CD4-positive, alpha-beta memory T cell (primary cell): Measurements from ENCODE around the gene KIF26A. TPM values are rescaled to one million over a fixed set of nuclear protein-coding genes. Genes with fewer than 3 reads are reported as not detected.
A peak's percentile ranks its signal among the peaks of the same experiment; 100 is the strongest.

Experiments used
- CTCF ChIA-PET: fragments of 350-600 bp; sonication (Branson Sonifier 250); formaldehyde crosslinking; loops from one replicate; lab custom pipeline; 2021; ENCODE audit warnings: inconsistent platforms; ENCODE audit not compliant: partially characterized antibody; lab: Charles Lee
- POLR2A ChIA-PET: fragments of 350-600 bp; sonication (Branson Sonifier 250); formaldehyde crosslinking; loops from one replicate; lab custom pipeline; 2021; ENCODE audit not compliant: partially characterized antibody; lab: Charles Lee
- DNase-seq, 5 donors: peaks; one replicate each; pipeline versions ENCODE4 v3.0.0 to v3.0.0-alpha.2; 2020 to 2022; ENCODE audit warnings: mixed read lengths in 1 of 5
- H3K27ac ChIP-seq: one replicate; pipeline ENCODE4 v1.7.0; 2013; ENCODE audit warnings: low read depth, low read length
- H3K27me3 ChIP-seq: 2 replicates; pipeline ENCODE4 v1.7.0; 2013; ENCODE audit warnings: mild to moderate bottlenecking, low read length, moderate library complexity; ENCODE audit not compliant: insufficient read depth
- H3K36me3 ChIP-seq: 2 replicates; pipeline ENCODE4 v1.7.0; 2013; ENCODE audit warnings: mild to moderate bottlenecking, low read length, moderate library complexity; ENCODE audit not compliant: insufficient read depth
- H3K4me1 ChIP-seq: 2 replicates; pipeline ENCODE4 v1.7.0; 2013; ENCODE audit warnings: mild to moderate bottlenecking, low read length, moderate library complexity; ENCODE audit not compliant: insufficient read depth
- H3K4me3 ChIP-seq, 2 donors: one replicate each; pipeline ENCODE4 v1.7.0; 2013; ENCODE audit warnings: low read length in 2 of 2, mild to moderate bottlenecking in 1 of 2
- H3K9me3 ChIP-seq, 2 donors: one replicate each; pipeline ENCODE4 v1.7.0; 2013; ENCODE audit warnings: low read length in 2 of 2, control low read depth in 1 of 2; ENCODE audit not compliant: control insufficient read depth in 1 of 2
- H3K27ac Mint-ChIP-seq, 7 donors: one replicate each; pipeline ENCODE4 v1.8.0; 2020 to 2021; ENCODE audit warnings: mixed read lengths in 7 of 7, mild to moderate bottlenecking in 6 of 7, inconsistent platforms in 3 of 7, moderate library complexity in 3 of 7
- H3K27me3 Mint-ChIP-seq, 2 donors: one replicate each; pipeline ENCODE4 v1.8.0; 2020 to 2021; ENCODE audit warnings: mixed read lengths in 2 of 2
- H3K36me3 Mint-ChIP-seq, 2 donors: one replicate each; pipeline ENCODE4 v1.8.0; 2020 to 2021; ENCODE audit warnings: mixed read lengths in 2 of 2, inconsistent platforms in 1 of 2, mild to moderate bottlenecking in 1 of 2
- H3K4me1 Mint-ChIP-seq, 4 donors: one replicate each; pipeline ENCODE4 v1.8.0; 2020 to 2021; ENCODE audit warnings: mixed read lengths in 4 of 4, mild to moderate bottlenecking in 1 of 4
- H3K4me3 Mint-ChIP-seq, 8 donors: one replicate each; pipeline ENCODE4 v1.8.0; 2020 to 2021; ENCODE audit warnings: mixed read lengths in 8 of 8, mild to moderate bottlenecking in 7 of 8, moderate library complexity in 6 of 8, inconsistent platforms in 3 of 8
- H3K9me3 Mint-ChIP-seq, 8 donors: one replicate each; pipeline ENCODE4 v1.8.0; 2020 to 2021; ENCODE audit warnings: mixed read lengths in 8 of 8, mild to moderate bottlenecking in 5 of 8, inconsistent platforms in 3 of 8, moderate library complexity in 1 of 8
- intact Hi-C: fragments of 100-400 bp; cut with micrococcal nuclease; formaldehyde crosslinking; loops from one replicate; pipeline ENCODE4 v1.15.1; 2023
- polyA plus RNA-seq, 2 donors: library from polyadenylated mRNA; unstranded; fragments of 300-500 nt; fragmentation: Illumina TruSeq; gene quantifications; one replicate each; pipeline ENCODE4 v1.2.3, GENCODE V29; 2021
- total RNA-seq, 2 experiments: library from RNA; stranded (reverse); gene quantifications; one replicate each; pipeline ENCODE4 v1.2.3, GENCODE V29; 2021

The KIF26A gene
- total and polyA plus RNA-seq, 4 experiments from 2014 or later, result 0.05 to 0.23 (median 0.22) TPM; not detected in 1

- Histone ChIP-seq H3K4me3 (no peak overlapping the region), H3K9me3 (no peaks in the 10 kb centered on the region), H3K27me3 (peaks cover 13% of the 10 kb centered on the region), H3K4me1 (peaks cover 8% of the 10 kb centered on the region), H3K36me3 (no peaks in the 10 kb centered on the region), H3K27ac (no peak overlapping the region)
- no peak for DNase-seq
- POLR2A ChIA-PET, result no interaction called here
- intact Hi-C loops, result no loop called here
- CTCF ChIA-PET, result interaction anchor here (1.1 to 1.9 kb wide), 2 partner anchors 54 to 267 kb away, joined by 3 to 5 read pairs; no protein-coding TSS in a partner anchor
- peaks cover 36 to 40% of the 10 kb centered on the region in 2 donors for H3K27me3 Mint-ChIP-seq
- H3K36me3 Mint-ChIP-seq, result peaks cover 0 to 6% of the 10 kb centered on the region in 2 donors
- H3K27ac Mint-ChIP-seq, result no peak overlapping the region
- peaks cover 0 to 25% (median 18%) of the 10 kb centered on the region in 8 donors for H3K9me3 Mint-ChIP-seq
- peaks cover 2 to 9% (median 5%) of the 10 kb centered on the region in 4 donors for H3K4me1 Mint-ChIP-seq
- peak overlapping the region in 1 of 8 donors; percentile 26 for H3K4me3 Mint-ChIP-seq
Observed at GRCh38 chr14:104131968-104132732, 6.2 kb upstream of the KIF26A start.

- CTCF ChIA-PET, result interaction anchor here (0.8 to 1.9 kb wide), 3 partner anchors 55 to 431 kb away, joined by 3 to 5 read pairs (median 3); no protein-coding TSS in a partner anchor
- POLR2A ChIA-PET, result no interaction called here
- no peak overlapping the region for H3K27ac Mint-ChIP-seq
Observed at GRCh38 chr14:104132981-104133380, 5.4 kb upstream of the KIF26A start.

GRCh38 chr14:104133496-104133895, 4.9 kb upstream of the KIF26A start:
- H3K9me3 Mint-ChIP-seq, result peaks cover 0 to 22% (median 15%) of the 10 kb centered on the region in 8 donors
- POLR2A ChIA-PET, result no interaction called here
- peaks cover 0 to 6% of the 10 kb centered on the region in 2 donors for H3K36me3 Mint-ChIP-seq
- DNase-seq, result no peak
- H3K4me1 ChIP-seq, result peaks cover 15% of the 10 kb centered on the region
- peaks cover 2 to 9% (median 5%) of the 10 kb centered on the region in 4 donors for H3K4me1 Mint-ChIP-seq
- no peaks in the 10 kb centered on the region for H3K9me3 ChIP-seq
- no peak overlapping the region for H3K27ac ChIP-seq
- no peak overlapping the region for H3K4me3 Mint-ChIP-seq
- CTCF ChIA-PET, result interaction anchor here (0.8 to 1.0 kb wide), 2 partner anchors 266 to 431 kb away, joined by 3 read pairs; no protein-coding TSS in a partner anchor
- no peaks in the 10 kb centered on the region for H3K36me3 ChIP-seq
- H3K27me3 Mint-ChIP-seq, result peaks cover 36 to 39% of the 10 kb centered on the region in 2 donors
- H3K27me3 ChIP-seq, result peaks cover 13% of the 10 kb centered on the region
- no peak overlapping the region for H3K4me3 ChIP-seq
- intact Hi-C loops, result no loop called here
- no peak overlapping the region for H3K27ac Mint-ChIP-seq

More at GRCh38 chr14:104132981-104133380, 5.4 kb upstream of the KIF26A start:
- Histone ChIP-seq H3K9me3 (no peaks in the 10 kb centered on the region), H3K4me1 (peaks cover 14% of the 10 kb centered on the region), H3K36me3 (no peaks in the 10 kb centered on the region), H3K4me3 (no peak overlapping the region), H3K27me3 (peaks cover 13% of the 10 kb centered on the region), H3K27ac (no peak overlapping the region)
- Mint-ChIP-seq H3K4me3 (no peak overlapping the region), H3K36me3 (peaks cover 0 to 6% of the 10 kb centered on the region in 2 donors), H3K9me3 (peaks cover 0 to 22% (median 16%) of the 10 kb centered on the region in 8 donors), H3K27me3 (peaks cover 36 to 40% of the 10 kb centered on the region in 2 donors), H3K4me1 (peaks cover 2 to 9% (median 5%) of the 10 kb centered on the region in 4 donors)
- DNase-seq, result no peak
- intact Hi-C loops, result no loop called here

GRCh38 chr14:104134061-104134965, 4.1 kb upstream of the KIF26A start:
- POLR2A ChIA-PET, result no interaction called here
- H3K36me3 ChIP-seq, result no peaks in the 10 kb centered on the region
- H3K36me3 Mint-ChIP-seq, result peaks cover 0 to 6% of the 10 kb centered on the region in 2 donors
- peaks cover 0 to 16% (median 11%) of the 10 kb centered on the region in 8 donors for H3K9me3 Mint-ChIP-seq
- no peak overlapping the region for H3K4me3 ChIP-seq
- H3K27ac Mint-ChIP-seq, result no peak overlapping the region
- CTCF ChIA-PET, result interaction anchor here (1.2 kb wide), 1 partner anchor 430 kb away, joined by 4 read pairs; no protein-coding TSS in a partner anchor
- peaks cover 15% of the 10 kb centered on the region for H3K4me1 ChIP-seq
- DNase-seq, result no peak
- H3K27me3 ChIP-seq, result peaks cover 13% of the 10 kb centered on the region
- peak overlapping the region in 1 of 8 donors; percentile 20 for H3K4me3 Mint-ChIP-seq
- intact Hi-C loops, result no loop called here
- peaks cover 2 to 9% (median 5%) of the 10 kb centered on the region in 4 donors for H3K4me1 Mint-ChIP-seq
- H3K27ac ChIP-seq, result no peak overlapping the region
- H3K9me3 ChIP-seq, result no peaks in the 10 kb centered on the region
- peaks cover 36% of the 10 kb centered on the region in 2 donors for H3K27me3 Mint-ChIP-seq

GRCh38 chr14:104135121-104135903, 3.1 kb upstream of the KIF26A start:
- Mint-ChIP-seq H3K36me3 (no peaks in the 10 kb centered on the region), H3K27ac (no peak overlapping the region), H3K4me3 (peak overlapping the region in 3 of 8 donors; percentile 16 to 76 (median 52)), H3K4me1 (peaks cover 2 to 9% (median 5%) of the 10 kb centered on the region in 4 donors), H3K9me3 (peaks cover 0 to 7% (median 2%) of the 10 kb centered on the region in 8 donors), H3K27me3 (peaks cover 36 to 37% of the 10 kb centered on the region in 2 donors)
- Histone ChIP-seq H3K36me3 (no peaks in the 10 kb centered on the region), H3K27ac (no peak overlapping the region), H3K9me3 (no peaks in the 10 kb centered on the region), H3K4me1 (peaks cover 15% of the 10 kb centered on the region), H3K4me3 (no peak overlapping the region), H3K27me3 (peaks cover 13% of the 10 kb centered on the region)
- DNase-seq, result no peak
- POLR2A ChIA-PET, result no interaction called here
- CTCF ChIA-PET, result interaction anchor here (1.0 to 1.2 kb wide), 2 partner anchors 264 to 429 kb away, joined by 3 to 4 read pairs; no protein-coding TSS in a partner anchor
- intact Hi-C loops, result no loop called here

- POLR2A ChIA-PET, result no interaction called here
- Mint-ChIP-seq H3K27me3 (peaks cover 35 to 36% of the 10 kb centered on the region in 2 donors), H3K9me3 (peaks cover 0 to 2% (median 0%) of the 10 kb centered on the region in 8 donors), H3K4me1 (peaks cover 2 to 9% (median 5%) of the 10 kb centered on the region in 4 donors), H3K27ac (no peak overlapping the region), H3K4me3 (no peak overlapping the region), H3K36me3 (no peaks in the 10 kb centered on the region)
- Histone ChIP-seq H3K4me1 (peaks cover 15% of the 10 kb centered on the region), H3K27me3 (peaks cover 13% of the 10 kb centered on the region), H3K27ac (no peak overlapping the region), H3K4me3 (no peak overlapping the region), H3K36me3 (no peaks in the 10 kb centered on the region), H3K9me3 (no peaks in the 10 kb centered on the region)
- DNase-seq, result no peak
- intact Hi-C loops, result no loop called here
- CTCF ChIA-PET, result interaction anchor here (1.0 kb wide), 1 partner anchor 263 kb away, joined by 3 read pairs; no protein-coding TSS in a partner anchor
Observed at GRCh38 chr14:104135904-104136471, 2.4 kb upstream of the KIF26A start.
